SK-N-SH (cell line): ENCODE data around the gene MTCL1. TPM values are rescaled to one million over a fixed set of nuclear protein-coding genes. Genes with fewer than 3 reads are reported as not detected.

Experiments used
- CTCF ChIA-PET: fragments of 300-600, 350-600 bp; formaldehyde crosslinking; extraction: SDS; loops from one replicate; lab custom pipeline; 2021; lab: Yijun Ruan, JAX
- POLR2A ChIA-PET: fragments of 350-600 bp; sonication (Branson Sonifier 250); formaldehyde crosslinking; extraction: SDS; loops from one replicate; lab custom pipeline; 2020; ENCODE audit warnings: antibody characterized with exemption, inconsistent platforms; lab: Yijun Ruan, JAX
- DNase-seq: peaks from one replicate; pipeline ENCODE4 v3.0.0; 2012
- H2AFZ ChIP-seq: fragments of 200-600 bp; sonication (generic); 2 replicates; pipeline ENCODE4 v1.8.1; 2016; ENCODE audit warnings: antibody characterized with exemption, mild to moderate bottlenecking, low read depth
- H3F3A ChIP-seq: fragments of 200-600 bp; sonication (generic); replicated peaks from 2 replicates; pipeline ENCODE3; 2016; ENCODE audit warnings: antibody characterized with exemption, mild to moderate bottlenecking; ENCODE audit not compliant: insufficient read depth
- H3K27ac ChIP-seq, 2 experiments: fragments of 200-500 bp in 1 of 2; fragments of 200-600 bp in 1 of 2; sonication (Bioruptor generic) in 1 of 2; sonication (generic), shearing (Covaris generic) in 1 of 2; 2 replicates each; pipeline versions ENCODE4 v1.5.1 to v1.6.1; 2014 to 2016; ENCODE audit warnings: low read depth in 2 of 2, inconsistent platforms in 1 of 2, low read length in 1 of 2, mild to moderate bottlenecking in 1 of 2, mixed read lengths in 1 of 2
- H3K27me3 ChIP-seq: fragments of 200-600 bp; sonication (generic), shearing (Covaris generic); 2 replicates; pipeline ENCODE4 v1.6.1; 2016; ENCODE audit warnings: mixed run types; ENCODE audit not compliant: insufficient read depth
- H3K36me3 ChIP-seq, 2 experiments: fragments of 200-500 bp in 1 of 2; fragments of 200-600 bp in 1 of 2; sonication (Bioruptor generic) in 1 of 2; sonication (generic) in 1 of 2; replicated peaks in 1 of 2; 2 replicates each; pipeline versions ENCODE3 to v1.5.1; 2014 to 2016; ENCODE audit warnings: low read length in 1 of 2, mild to moderate bottlenecking in 1 of 2; ENCODE audit not compliant: insufficient read depth in 2 of 2, control insufficient read depth in 1 of 2
- H3K4me1 ChIP-seq, 2 experiments: fragments of 200-500 bp in 1 of 2; fragments of 200-600 bp in 1 of 2; sonication (Bioruptor generic) in 1 of 2; sonication (generic), shearing (Covaris generic) in 1 of 2; 2 replicates each; pipeline versions ENCODE4 v1.5.1 to v1.6.1; 2014 to 2016; ENCODE audit warnings: low read depth in 1 of 2, low read length in 1 of 2, mixed run types in 1 of 2; ENCODE audit not compliant: insufficient read depth in 2 of 2, control insufficient read depth in 1 of 2
- H3K4me2 ChIP-seq: fragments of 200-600 bp; sonication (generic), shearing (Covaris generic); 2 replicates; pipeline ENCODE4 v1.6.1; 2017; ENCODE audit warnings: mixed run types
- H3K4me3 ChIP-seq, 2 experiments: fragments of 200-500 bp in 1 of 2; fragments of 200-600 bp in 1 of 2; sonication (Bioruptor generic) in 1 of 2; sonication (generic), shearing (Covaris generic) in 1 of 2; 2 replicates each; pipeline versions ENCODE4 v1.5.1 to v1.8.1; 2014 to 2016; ENCODE audit warnings: low read depth in 2 of 2, inconsistent platforms in 1 of 2, low read length in 1 of 2, mild to moderate bottlenecking in 1 of 2, mixed read lengths in 1 of 2, moderate library complexity in 1 of 2
- H3K79me2 ChIP-seq: fragments of 200-600 bp; sonication (generic); 2 replicates; pipeline ENCODE4 v1.8.1; 2017; ENCODE audit warnings: mild to moderate bottlenecking; ENCODE audit not compliant: insufficient read depth
- H3K9ac ChIP-seq: fragments of 200-600 bp; sonication (generic); 2 replicates; pipeline ENCODE4 v1.6.1; 2017; ENCODE audit warnings: mixed run types
- H3K9me2 ChIP-seq: fragments of 200-600 bp; sonication (generic); 2 replicates; pipeline ENCODE4 v1.6.1; 2017; ENCODE audit warnings: mixed run types
- H3K9me3 ChIP-seq: fragments of 200-600 bp; sonication (generic); 2 replicates; pipeline ENCODE4 v1.6.1; 2017; ENCODE audit warnings: mixed run types, mild to moderate bottlenecking, moderate library complexity
- H4K20me1 ChIP-seq: fragments of 200-600 bp; sonication (generic); 2 replicates; pipeline ENCODE4 v1.6.1; 2017; ENCODE audit warnings: mild to moderate bottlenecking, mixed run types; ENCODE audit not compliant: insufficient read depth
- CHD2 ChIP-seq: fragments of 150-350 bp; IDR thresholded peaks from 2 replicates; pipeline ENCODE4 v1.6.1; 2018; ENCODE audit warnings: low read length; ENCODE audit not compliant: partially characterized antibody
- CTCF ChIP-seq: fragments of 200-600 bp; sonication (generic); IDR thresholded peaks from 2 replicates; pipeline ENCODE4 v1.6.1; 2017; ENCODE audit warnings: antibody characterized with exemption, mild to moderate bottlenecking, moderate library complexity
- ELF1 ChIP-seq: IDR thresholded peaks from 2 replicates; pipeline ENCODE4 v1.4.0; 2012
- FOXM1 ChIP-seq: IDR thresholded peaks from 2 replicates; pipeline ENCODE4 v1.4.0; 2012; ENCODE audit warnings: low read depth, mild to moderate bottlenecking
- GATA2 ChIP-seq: sonication (generic); formaldehyde crosslinking; IDR thresholded peaks from 2 replicates; pipeline ENCODE4 v1.5.0; 2020; ENCODE audit warnings: mild to moderate bottlenecking, missing genetic modification reagents
- MEF2A ChIP-seq: IDR thresholded peaks from 2 replicates; pipeline ENCODE4 v1.4.0; 2012; ENCODE audit warnings: low read depth, borderline replicate concordance
- MXI1 ChIP-seq: IDR thresholded peaks from 2 replicates; pipeline ENCODE4 v1.6.1; 2012; ENCODE audit warnings: mild to moderate bottlenecking, low read depth, low read length, improper control_type of control experiment
- NRF1 ChIP-seq: IDR thresholded peaks from 2 replicates; pipeline ENCODE4 v1.6.1; 2012; ENCODE audit warnings: low read depth, mild to moderate bottlenecking, low read length
- REST ChIP-seq: IDR thresholded peaks from 2 replicates; pipeline ENCODE4 v1.6.1; 2012; ENCODE audit warnings: mild to moderate bottlenecking, low read depth, low read length, moderate library complexity
- RFX5 ChIP-seq: IDR thresholded peaks from 2 replicates; pipeline ENCODE4 v1.6.1; 2012; ENCODE audit warnings: mild to moderate bottlenecking, improper control_type of control experiment, low read length
- RXRA ChIP-seq: IDR thresholded peaks from 2 replicates; pipeline ENCODE4 v1.4.0; 2012; ENCODE audit warnings: low read depth, mild to moderate bottlenecking, borderline replicate concordance
- SIN3A ChIP-seq: IDR thresholded peaks from 2 replicates; pipeline ENCODE4 v1.6.1; 2012; ENCODE audit warnings: low read depth, mild to moderate bottlenecking, low read length, moderate library complexity, borderline replicate concordance
- TAF1 ChIP-seq: IDR thresholded peaks from 2 replicates; pipeline ENCODE4 v1.6.1; 2012; ENCODE audit warnings: low read depth, mild to moderate bottlenecking, low read length, moderate library complexity, borderline replicate concordance
- USF2 ChIP-seq: fragments of 150-350 bp; IDR thresholded peaks from 2 replicates; pipeline ENCODE4 v1.6.1; 2017; ENCODE audit warnings: antibody characterized with exemption, low read length, low read depth, borderline replicate concordance
- ZBTB33 ChIP-seq: IDR thresholded peaks from 2 replicates; pipeline ENCODE4 v1.4.0; 2012; ENCODE audit warnings: low read depth, borderline replicate concordance
- WGBS: methylation state at CpG from one replicate; pipeline ENCODE4 v1.1.6; 2017; ENCODE audit warnings: low lambda C conversion rate; 5-methylcytosine and 5-hydroxymethylcytosine counted together
- polyA plus RNA-seq, 3 experiments: library from polyadenylated mRNA; depleted of rRNA; stranded (reverse); fragments of >200 nt; gene quantifications; 2 replicates each; pipeline ENCODE4 v1.2.3, GENCODE V29; 2012

The MTCL1 gene
- polyA plus RNA-seq, 1 of the 3 experiments (the other 2 are of a cell fraction), result 33.5 TPM

- WGBS, result 92% methylated on average over 10 of the region's 13 CpGs
- POLR2A ChIA-PET, result interaction anchor here (0.6 kb wide), 1 partner anchor 394 kb away, joined by 4 read pairs; no protein-coding TSS in a partner anchor
These were observed 17.8 kb downstream of the MTCL1 start for GRCh38 chr18:8722946-8723820.

GRCh38 chr18:8724452-8724851, 19.1 kb downstream of the MTCL1 start:
- ChIA-PET POLR2A (no interaction called here), CTCF (interaction anchor here (1.0 to 1.1 kb wide), 3 partner anchors 18 to 41 kb away, joined by 3 to 5 read pairs (median 4); no protein-coding TSS in a partner anchor)
- H2AFZ ChIP-seq, result no peak overlapping the region
- H3K27ac ChIP-seq, result no peak overlapping the region
- H3K36me3 ChIP-seq, result peaks cover 20 to 37% of the 10 kb centered on the region in 2 experiments
- no peaks in the 10 kb centered on the region for H3K9me2 ChIP-seq
- H3K27me3 ChIP-seq, result no peaks in the 10 kb centered on the region
- no peak overlapping the region for H3K4me3 ChIP-seq
- peaks cover 8% of the 10 kb centered on the region for H3F3A ChIP-seq
- no peak overlapping the region for H3K9ac ChIP-seq
- H4K20me1 ChIP-seq, result no peaks in the 10 kb centered on the region
- WGBS, result 85% methylated on average over 6 of the region's 6 CpGs
- H3K79me2 ChIP-seq, result peaks cover 77% of the 10 kb centered on the region
- H3K4me2 ChIP-seq, result no peak overlapping the region
- DNase-seq, result no peak
- H3K4me1 ChIP-seq, result no peaks in the 10 kb centered on the region; a peak in 1 of 4 replicates
- H3K9me3 ChIP-seq, result no peaks in the 10 kb centered on the region
- TF ChIP-seq ZBTB33, result no peak
- no peak for TF ChIP-seq REST
- TF ChIP-seq GATA2 (CRISPR knock-in tag), result no peak
- no peak for TF ChIP-seq FOXM1
- no peak for TF ChIP-seq SIN3A
- TF ChIP-seq TAF1, result no peak

More at GRCh38 chr18:8722946-8723820, 17.8 kb downstream of the MTCL1 start:
- DNase-seq, result no peak
- Histone ChIP-seq H3K79me2 (peaks cover 75% of the 10 kb centered on the region), H3F3A (peaks cover 8% of the 10 kb centered on the region), H3K36me3 (peaks cover 25 to 45% of the 10 kb centered on the region in 2 experiments), H3K9me2 (no peaks in the 10 kb centered on the region), H3K9ac (no peak overlapping the region), H3K27me3 (no peaks in the 10 kb centered on the region), H3K27ac (no peak overlapping the region), H3K4me3 (no peak overlapping the region), H3K9me3 (no peaks in the 10 kb centered on the region), H2AFZ (no peak overlapping the region), H4K20me1 (peaks cover 4% of the 10 kb centered on the region; the same call in 1 of the 2 replicates), H3K4me1 (no peaks in the 10 kb centered on the region; a peak in 2 of 4 replicates), H3K4me2 (no peak overlapping the region)
- CTCF ChIA-PET, result no interaction called here
- no peak for TF ChIP-seq USF2
- TF ChIP-seq RXRA, result no peak
- no peak for TF ChIP-seq MEF2A
- no peak for TF ChIP-seq ELF1
- no peak for TF ChIP-seq CTCF
- no peak for TF ChIP-seq CHD2
- TF ChIP-seq NRF1, result no peak
- TF ChIP-seq MXI1, result no peak
- TF ChIP-seq RFX5, result no peak
- TF ChIP-seq, all 33 proteins: peak for 0
